ENCODE data around the gene ETV6.

DNA sequence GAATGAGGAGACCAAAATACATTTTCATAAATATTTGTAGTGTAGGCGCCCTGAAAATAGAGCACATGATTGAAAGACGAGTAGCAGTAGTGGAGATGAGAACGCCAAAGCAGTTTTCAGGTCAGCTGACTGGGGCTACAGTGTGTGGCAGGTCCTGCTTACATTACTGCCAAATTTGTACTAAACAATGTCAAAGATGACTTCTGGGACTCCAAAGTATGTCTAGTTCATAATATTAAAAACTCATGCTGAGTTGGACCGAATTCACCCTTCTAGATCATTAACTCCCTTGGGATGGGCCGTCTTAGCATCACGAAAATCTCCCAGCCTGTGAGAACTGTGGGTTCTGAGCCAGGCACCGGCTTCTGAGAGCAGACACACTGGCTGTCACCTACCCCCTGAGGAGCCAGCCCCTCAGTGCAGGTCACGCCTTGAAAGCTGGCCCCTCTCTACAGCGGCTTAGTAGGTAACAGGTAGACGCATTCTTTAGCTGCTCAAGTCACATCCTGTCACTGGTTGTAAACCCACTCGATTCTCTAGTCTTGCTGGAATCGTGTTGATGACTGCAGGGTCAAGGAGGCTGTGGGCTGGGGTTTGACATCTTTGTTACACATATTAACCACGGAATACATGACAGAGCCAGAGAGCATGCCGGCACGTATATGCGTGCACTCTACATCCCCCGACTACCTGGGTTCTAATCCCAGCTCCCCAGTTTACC, 210.4 kb downstream of the ETV6 start:
- TF ChIP-seq CTCF (conservative IDR thresholded peaks at IDR 0.05; ENCODE audit: low read length): no peak
- TF ChIP-seq EZH2phosphoT487 (IDR thresholded peaks at IDR 0.05; ENCODE audit: borderline replicate concordance): no peak
